Activated CD4-positive, CD25-positive, alpha-beta regulatory T cell treated with anti-CD3 and anti-CD28 coated beads, Interleukin-2, amount 50 U/mL, for 24 hours (primary cell): ENCODE results near the gene NCF2.
A peak's percentile ranks its signal among the peaks of the same experiment; 100 is the strongest.

ENCODE experiments used
- ATAC-seq, 2 donors: fragments of 150-1000 bp; cut with Tn5 transposase; one replicate each; pipeline ENCODE4 v1.10.0; 2021; ENCODE audit warnings: mild to moderate bottlenecking in 1 of 2, moderate library complexity in 1 of 2

NCF2 gene

GRCh38 chr1:183550915-183551314 lies 39.3 kb downstream of the NCF2 start:
- ATAC-seq = no peak

DNA sequence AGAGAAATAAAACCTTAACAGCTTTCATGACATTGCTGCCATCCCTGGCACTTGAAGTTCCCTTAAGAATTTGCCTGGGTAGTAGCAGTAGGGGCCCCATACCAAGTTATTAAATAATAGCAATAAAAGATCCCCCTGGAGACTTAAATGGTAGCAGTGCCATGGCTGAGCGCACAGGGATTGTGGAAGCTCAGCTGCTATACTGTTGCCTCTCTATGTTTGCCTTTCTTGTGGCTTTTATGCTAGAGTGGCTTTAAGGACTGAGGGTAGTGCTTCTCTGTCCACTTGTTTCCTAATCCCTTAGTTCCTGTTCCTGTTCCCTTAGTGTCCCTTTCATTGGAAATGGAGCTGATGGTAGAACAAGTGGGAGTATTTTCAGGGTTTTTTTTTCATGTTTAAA lies 42.1 kb downstream of the NCF2 start:
- no peak for ATAC-seq

- ATAC-seq = no peak
Observed at GRCh38 chr1:183546427-183546826, 43.8 kb downstream of the NCF2 start.

- no peak for ATAC-seq
Observed at GRCh38 chr1:183544598-183545297, 45.5 kb downstream of the NCF2 start.

DNA sequence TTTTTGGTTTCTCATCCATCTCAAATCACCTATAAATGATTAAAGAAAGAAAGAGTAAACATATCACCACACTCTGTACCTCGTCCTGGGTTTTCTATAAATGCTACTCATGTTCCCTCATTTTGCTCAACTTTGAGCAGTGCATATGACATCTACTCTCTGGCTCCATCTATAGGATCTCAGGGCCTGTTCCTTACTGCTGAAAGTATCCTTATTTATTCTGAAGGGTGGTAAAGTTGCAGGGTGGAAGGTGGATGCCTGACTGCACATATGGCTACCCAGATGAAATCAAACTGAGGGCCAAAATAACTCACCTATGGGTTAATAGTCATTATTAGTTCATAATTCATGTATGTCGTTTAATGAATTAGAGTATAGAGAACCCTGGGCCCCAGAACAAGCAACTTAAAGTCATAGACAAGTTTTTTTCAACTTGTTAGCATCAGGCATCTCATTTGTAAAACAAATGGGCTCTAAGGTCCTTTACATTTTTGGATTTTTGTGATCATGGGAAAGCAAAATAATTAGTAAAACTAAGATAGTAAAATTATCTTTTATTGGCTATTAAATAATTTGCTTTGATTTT lies 46.5 kb downstream of the NCF2 start:
- peak; percentile 48 to 61 for ATAC-seq

DNA sequence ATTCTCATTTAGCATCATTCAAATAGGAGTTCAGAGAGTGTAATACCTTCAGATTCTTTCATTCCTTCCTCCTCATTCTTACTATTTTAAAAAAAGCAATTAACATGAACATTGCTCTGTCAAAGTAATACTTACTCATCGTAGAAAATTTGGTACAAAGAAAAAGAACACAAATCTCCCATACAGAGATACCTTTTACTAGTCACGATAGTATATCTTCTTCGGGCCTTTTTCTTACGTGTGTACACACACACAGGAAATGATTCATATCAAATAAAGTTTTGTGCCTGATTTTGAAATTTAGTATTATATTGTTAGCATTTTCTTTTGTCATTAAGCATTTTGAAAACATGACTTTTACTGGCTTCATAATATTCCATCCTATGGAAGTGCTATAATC lies 52.9 kb downstream of the NCF2 start:
- no peak for ATAC-seq

GRCh38 chr1:183533617-183534174 lies 56.6 kb downstream of the NCF2 start:
- no peak for ATAC-seq

- no peak for ATAC-seq
Observed at GRCh38 chr1:183528577-183528976, 61.7 kb downstream of the NCF2 start.

DNA sequence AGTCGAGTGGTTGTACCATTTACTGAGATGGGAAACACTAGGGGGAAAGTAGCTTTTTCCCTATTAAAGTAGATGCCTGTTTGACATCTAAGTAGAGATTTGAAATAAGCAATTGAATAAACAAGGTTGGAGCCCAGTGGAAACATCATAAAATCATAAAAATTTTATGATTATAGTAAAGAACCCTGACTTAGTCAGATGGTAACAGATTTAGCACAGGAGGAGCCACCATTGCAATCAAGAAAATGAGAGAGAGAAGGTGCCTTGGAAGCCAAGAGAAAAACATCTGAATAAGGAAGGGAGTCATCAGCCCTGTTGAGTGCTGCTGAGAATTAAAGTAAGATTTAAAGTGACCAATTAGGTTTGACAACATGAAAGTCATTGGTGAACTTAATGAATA lies 68.2 kb downstream of the NCF2 start:
- no peak for ATAC-seq

- ATAC-seq = no peak
Observed at GRCh38 chr1:183520379-183520778, 69.9 kb downstream of the NCF2 start.

DNA sequence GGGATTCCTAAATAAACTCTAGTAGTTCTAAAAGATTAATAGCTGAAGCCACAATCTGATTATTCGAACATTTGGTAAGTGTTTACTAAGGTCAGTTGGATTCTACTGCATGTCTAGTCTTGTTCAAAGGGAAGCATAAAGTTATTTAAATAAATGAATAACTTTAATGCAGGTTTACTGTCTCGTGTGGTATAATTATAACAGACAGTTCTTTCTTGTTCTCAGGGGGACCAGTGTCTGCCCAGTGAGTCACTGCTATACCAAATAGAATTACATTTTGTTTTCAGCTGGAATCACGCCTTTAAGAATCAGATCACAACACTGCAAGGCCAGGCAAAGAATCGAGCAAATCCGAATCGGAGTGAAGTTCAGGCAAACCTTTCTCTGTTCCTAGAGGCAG lies 72.9 kb downstream of the NCF2 start:
- ATAC-seq = no peak

DNA sequence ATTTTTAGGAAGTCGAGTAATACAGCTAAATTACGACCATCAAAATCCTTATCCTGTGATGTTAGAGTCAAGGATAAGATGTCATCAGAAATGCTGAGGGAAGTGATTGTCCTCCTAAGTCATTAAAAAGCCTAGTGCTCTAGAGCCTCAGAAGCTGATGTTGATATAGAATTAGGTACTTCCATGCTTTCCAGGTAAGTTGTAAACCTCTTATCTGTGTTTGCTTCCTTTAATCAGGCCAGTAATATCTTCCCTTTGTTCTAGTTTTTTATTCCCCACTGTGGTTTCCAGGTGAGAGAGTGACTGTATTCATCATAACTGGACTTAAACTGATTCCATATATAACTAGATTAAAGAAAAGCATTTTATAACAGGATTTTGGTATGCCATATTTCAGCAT lies 73.5 kb downstream of the NCF2 start:
- no peak for ATAC-seq

- ATAC-seq = peak in 1 of 2 donors; percentile 27
Observed at GRCh38 chr1:183515002-183515689, 75.1 kb downstream of the NCF2 start.

GRCh38 chr1:183514235-183514634 lies 76.0 kb downstream of the NCF2 start:
- no peak for ATAC-seq

GRCh38 chr1:183512450-183512849 lies 77.8 kb downstream of the NCF2 start:
- ATAC-seq = no peak

DNA sequence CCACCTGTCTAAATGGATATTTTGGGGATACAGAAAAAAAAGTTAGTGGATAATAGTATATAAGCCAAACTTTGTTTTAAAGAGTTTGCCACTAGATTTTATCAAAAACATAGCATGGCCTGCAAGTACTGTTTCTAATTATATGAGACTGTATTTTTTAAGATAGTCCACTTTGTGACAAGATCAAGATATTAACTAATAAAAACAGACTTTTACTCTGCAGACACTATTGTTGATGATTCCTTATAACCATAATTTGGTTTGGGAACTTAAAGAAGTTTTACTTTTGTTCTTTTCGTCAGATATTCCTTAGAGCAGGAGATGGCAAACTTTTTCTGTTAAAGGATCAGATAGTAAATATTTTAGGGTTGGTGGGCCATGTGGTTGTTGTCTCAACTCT lies 81.6 kb downstream of the NCF2 start:
- ATAC-seq = no peak

- ATAC-seq = no peak
Observed at GRCh38 chr1:183506561-183506960, 83.7 kb downstream of the NCF2 start.
